MM.1S (cell line): ENCODE measurements around the gene NF2.
"Not testable (repeated sequence)": the region's sequence is repeated elsewhere in the genome, so short reads cannot be mapped to it uniquely, and the experiment has no call there.

ENCODE experiments used
- DNase-seq: peaks from one replicate; pipeline ENCODE4 v3.0.0-alpha.2; 2015
- H2AFZ ChIP-seq: fragments of 300-600 bp; sonication (generic); 2 replicates; pipeline ENCODE4 v1.6.0; 2016; ENCODE audit warnings: antibody characterized with exemption, low read length
- H3F3A ChIP-seq: fragments of 300-600 bp; sonication (generic); 2 replicates; pipeline ENCODE4 v1.6.1; 2016; ENCODE audit warnings: mild to moderate bottlenecking, antibody characterized with exemption, low read length, moderate library complexity, mixed read lengths; ENCODE audit not compliant: insufficient read depth
- H3K27ac ChIP-seq: fragments of 300-600 bp; sonication (generic); 2 replicates; pipeline ENCODE4 v1.5.1; 2016; ENCODE audit warnings: mild to moderate bottlenecking, low read length
- H3K27me3 ChIP-seq: fragments of 300-600 bp; sonication (generic); replicated peaks from 2 replicates; pipeline ENCODE4 v1.6.0; 2016; ENCODE audit warnings: low read length; ENCODE audit not compliant: insufficient read depth
- H3K36me3 ChIP-seq: fragments of 300-600 bp; sonication (generic); replicated peaks from 2 replicates; pipeline ENCODE4 v1.6.1; 2016; ENCODE audit warnings: mild to moderate bottlenecking, low read length, mixed read lengths; ENCODE audit not compliant: insufficient read depth
- H3K4me1 ChIP-seq: fragments of 300-600 bp; sonication (generic); 2 replicates; pipeline ENCODE4 v1.6.1; 2016; ENCODE audit warnings: low read length, mixed read lengths
- H3K4me2 ChIP-seq: fragments of 300-600 bp; sonication (generic); 2 replicates; pipeline ENCODE4 v1.6.0; 2016; ENCODE audit warnings: low read depth, low read length
- H3K4me3 ChIP-seq: fragments of 300-600 bp; sonication (generic); 2 replicates; pipeline ENCODE4 v1.5.1; 2016; ENCODE audit warnings: low read length, mixed read lengths
- H3K79me2 ChIP-seq: fragments of 300-600 bp; sonication (generic); 2 replicates; pipeline ENCODE4 v1.6.1; 2016; ENCODE audit warnings: mixed run types, low read length, mixed read lengths
- H3K9ac ChIP-seq: fragments of 300-600 bp; sonication (generic); 2 replicates; pipeline ENCODE4 v1.6.1; 2016; ENCODE audit warnings: low read length, mixed read lengths
- H3K9me2 ChIP-seq: fragments of 300-600 bp; sonication (generic); replicated peaks from 2 replicates; pipeline ENCODE4 v1.6.1; 2016; ENCODE audit warnings: mild to moderate bottlenecking, low read length, mixed read lengths; ENCODE audit not compliant: insufficient read depth
- H3K9me3 ChIP-seq: fragments of 300-600 bp; sonication (generic); replicated peaks from 2 replicates; pipeline ENCODE4 v1.6.1; 2016; ENCODE audit warnings: mild to moderate bottlenecking, low read length, mixed read lengths; ENCODE audit not compliant: insufficient read depth
- H4K20me1 ChIP-seq: fragments of 300-600 bp; sonication (generic); 2 replicates; pipeline ENCODE4 v1.6.1; 2016; ENCODE audit warnings: mild to moderate bottlenecking, low read length, moderate library complexity, mixed read lengths; ENCODE audit not compliant: insufficient read depth
- EZH2 ChIP-seq: fragments of 300-600 bp; sonication (generic); optimal IDR thresholded peaks from 2 replicates; pipeline ENCODE3; 2017; ENCODE audit warnings: low read depth, mild to moderate bottlenecking, antibody characterized with exemption, low read length, mixed read lengths
- EZH2phosphoT487 ChIP-seq: fragments of 300-600 bp; sonication (generic); IDR thresholded peaks from 2 replicates; pipeline ENCODE4 v1.6.1; 2018; ENCODE audit warnings: antibody characterized with exemption, low read length
- TF ChIP-seq, protein P1 (sequence below): fragments of 300-600 bp; sonication (generic); IDR thresholded peaks from 2 replicates; pipeline ENCODE4 v1.5.1; 2016; ENCODE audit warnings: antibody characterized with exemption, low read length, mixed read lengths

Gene NF2

GRCh38 chr22:29593923-29594322, 9.5 kb upstream of the NF2 start:
- no peaks in the 10 kb centered on the region for H3K9me2 ChIP-seq
- H3K4me2 ChIP-seq = no peak overlapping the region
- H3K9ac ChIP-seq = no peak overlapping the region
- H2AFZ ChIP-seq = no peak overlapping the region
- H3K36me3 ChIP-seq = no peaks in the 10 kb centered on the region
- H3K4me3 ChIP-seq = no peak overlapping the region
- no peaks in the 10 kb centered on the region for H3K9me3 ChIP-seq
- no peak overlapping the region for H3K27ac ChIP-seq
- H3F3A ChIP-seq = no peaks in the 10 kb centered on the region
- DNase-seq = no peak
- no peaks in the 10 kb centered on the region for H3K79me2 ChIP-seq
- TF ChIP-seq, protein P1, sequence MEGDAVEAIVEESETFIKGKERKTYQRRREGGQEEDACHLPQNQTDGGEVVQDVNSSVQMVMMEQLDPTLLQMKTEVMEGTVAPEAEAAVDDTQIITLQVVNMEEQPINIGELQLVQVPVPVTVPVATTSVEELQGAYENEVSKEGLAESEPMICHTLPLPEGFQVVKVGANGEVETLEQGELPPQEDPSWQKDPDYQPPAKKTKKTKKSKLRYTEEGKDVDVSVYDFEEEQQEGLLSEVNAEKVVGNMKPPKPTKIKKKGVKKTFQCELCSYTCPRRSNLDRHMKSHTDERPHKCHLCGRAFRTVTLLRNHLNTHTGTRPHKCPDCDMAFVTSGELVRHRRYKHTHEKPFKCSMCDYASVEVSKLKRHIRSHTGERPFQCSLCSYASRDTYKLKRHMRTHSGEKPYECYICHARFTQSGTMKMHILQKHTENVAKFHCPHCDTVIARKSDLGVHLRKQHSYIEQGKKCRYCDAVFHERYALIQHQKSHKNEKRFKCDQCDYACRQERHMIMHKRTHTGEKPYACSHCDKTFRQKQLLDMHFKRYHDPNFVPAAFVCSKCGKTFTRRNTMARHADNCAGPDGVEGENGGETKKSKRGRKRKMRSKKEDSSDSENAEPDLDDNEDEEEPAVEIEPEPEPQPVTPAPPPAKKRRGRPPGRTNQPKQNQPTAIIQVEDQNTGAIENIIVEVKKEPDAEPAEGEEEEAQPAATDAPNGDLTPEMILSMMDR = no peak
- TF ChIP-seq EZH2 (no peak), EZH2phosphoT487 (no peak)
- no peaks in the 10 kb centered on the region for H3K4me1 ChIP-seq
- no peaks in the 10 kb centered on the region for H4K20me1 ChIP-seq
- no peaks in the 10 kb centered on the region; the same call in 1 of the 2 replicates for H3K27me3 ChIP-seq

DNA sequence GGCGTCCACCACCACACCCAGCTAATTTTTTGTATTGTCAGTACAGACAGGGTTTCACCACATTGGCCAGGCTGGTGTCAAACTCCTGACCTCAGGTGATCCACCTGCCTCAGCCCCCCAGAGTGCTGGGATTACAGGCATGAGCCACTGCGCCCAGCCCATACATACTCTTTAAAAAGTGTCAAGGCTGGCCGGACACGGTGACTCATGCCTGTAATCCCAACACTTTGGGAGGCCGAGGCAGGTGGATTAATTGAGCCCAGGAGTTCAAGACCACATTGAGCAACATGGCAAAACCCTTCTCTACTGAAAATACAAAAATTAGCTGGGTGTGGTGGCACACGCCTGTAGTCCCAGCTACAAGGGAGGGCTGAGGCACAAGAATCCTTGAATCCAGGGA, 9.0 kb upstream of the NF2 start:
- not testable (repeated sequence) for H2AFZ ChIP-seq, H3K4me3 ChIP-seq, H3K36me3 ChIP-seq, H3K9me2 ChIP-seq, H3K27me3 ChIP-seq, H3K9me3 ChIP-seq, H3K4me2 ChIP-seq, H3K4me1 ChIP-seq, DNase-seq, H3K79me2 ChIP-seq, H3K27ac ChIP-seq, H3K9ac ChIP-seq, H3F3A ChIP-seq, H4K20me1 ChIP-seq

DNA sequence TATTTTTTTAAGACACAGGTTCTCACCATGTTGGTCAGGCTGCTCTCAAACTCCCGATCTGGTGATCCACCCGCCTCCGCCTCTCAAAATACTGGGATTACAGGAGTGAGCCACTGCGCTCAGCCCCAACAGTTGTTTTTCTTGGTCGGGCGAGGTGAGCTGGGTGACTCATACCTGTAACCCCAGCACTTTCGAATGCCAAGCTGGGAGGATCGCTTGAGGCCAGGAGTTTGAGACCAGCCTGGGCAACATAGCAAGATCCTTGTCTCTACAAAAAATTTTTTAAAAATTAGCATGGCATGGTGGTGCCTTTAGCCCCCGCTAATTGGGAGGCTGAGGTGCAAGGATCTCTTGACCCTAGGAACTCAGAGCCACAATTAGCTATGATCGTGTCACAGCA, 7.0 kb upstream of the NF2 start:
- no peaks in the 10 kb centered on the region for H3F3A ChIP-seq
- H3K4me2 ChIP-seq = no peak overlapping the region
- H3K36me3 ChIP-seq = no peaks in the 10 kb centered on the region
- no peak overlapping the region for H3K27ac ChIP-seq
- H3K9ac ChIP-seq = no peak overlapping the region
- no peak for TF ChIP-seq EZH2
- TF ChIP-seq, protein P1 = no peak
- TF ChIP-seq EZH2phosphoT487 = no peak
- H3K9me2 ChIP-seq = no peaks in the 10 kb centered on the region
- no peak overlapping the region for H2AFZ ChIP-seq
- no peaks in the 10 kb centered on the region for H3K4me1 ChIP-seq
- DNase-seq = no peak
- no peaks in the 10 kb centered on the region for H3K9me3 ChIP-seq
- no peak overlapping the region for H3K4me3 ChIP-seq
- H4K20me1 ChIP-seq = no peaks in the 10 kb centered on the region
- no peaks in the 10 kb centered on the region for H3K79me2 ChIP-seq
- H3K27me3 ChIP-seq = no peaks in the 10 kb centered on the region; the same call in 1 of the 2 replicates

GRCh38 chr22:29597871-29598683, 5.4 kb upstream of the NF2 start:
- not testable (repeated sequence) for H3K36me3 ChIP-seq, H2AFZ ChIP-seq, H3K27me3 ChIP-seq, H3K4me3 ChIP-seq, H3K27ac ChIP-seq, H3K9me3 ChIP-seq, DNase-seq, H3K79me2 ChIP-seq, H3K9ac ChIP-seq, H3K4me2 ChIP-seq, H4K20me1 ChIP-seq, H3K4me1 ChIP-seq, H3K9me2 ChIP-seq, H3F3A ChIP-seq
